Loucy (cell line): Measurements from ENCODE around the gene KCNA10.

Source experiments
- H2AFZ ChIP-seq: fragments of 200-600 bp; sonication (generic); 2 replicates; pipeline ENCODE4 v1.6.0; 2016; ENCODE audit warnings: antibody characterized with exemption, mild to moderate bottlenecking, low read length, moderate library complexity
- H3F3A ChIP-seq: fragments of 200-600 bp; 2 replicates; pipeline ENCODE4 v1.6.0; 2016; ENCODE audit warnings: antibody characterized with exemption, low read depth, mild to moderate bottlenecking
- H3K27me3 ChIP-seq: fragments of 200-600 bp; sonication (generic); 2 replicates; pipeline ENCODE4 v1.6.1; 2014; ENCODE audit warnings: low read length, mild to moderate bottlenecking; ENCODE audit not compliant: insufficient read depth, poor library complexity, severe bottlenecking
- H3K36me3 ChIP-seq: fragments of 200-600 bp; sonication (generic); 2 replicates; pipeline ENCODE4 v1.6.1; 2016; ENCODE audit warnings: low read length; ENCODE audit not compliant: insufficient read depth
- H3K4me1 ChIP-seq: fragments of 200-600 bp; sonication (generic); 2 replicates; pipeline ENCODE4 v1.5.1; 2014; ENCODE audit warnings: low read length, mild to moderate bottlenecking; ENCODE audit not compliant: insufficient read depth, poor library complexity, severe bottlenecking
- H3K4me2 ChIP-seq: fragments of 200-600 bp; sonication (generic); 2 replicates; pipeline ENCODE4 v1.6.0; 2014; ENCODE audit warnings: antibody characterized with exemption, low read length, low read depth, mild to moderate bottlenecking; ENCODE audit not compliant: poor library complexity, severe bottlenecking
- H3K4me3 ChIP-seq: fragments of 200-600 bp; sonication (generic); 2 replicates; pipeline ENCODE4 v1.5.1; 2014; ENCODE audit warnings: low read length, mild to moderate bottlenecking, mixed read lengths; ENCODE audit not compliant: poor library complexity, severe bottlenecking
- H3K79me2 ChIP-seq: fragments of 200-600 bp; sonication (generic); 2 replicates; pipeline ENCODE4 v1.6.1; 2014; ENCODE audit warnings: low read length; ENCODE audit not compliant: insufficient read depth
- H3K9ac ChIP-seq: fragments of 200-600 bp; sonication (generic); 2 replicates; pipeline ENCODE4 v1.6.0; 2014; ENCODE audit warnings: mild to moderate bottlenecking, low read depth, low read length, moderate library complexity; ENCODE audit not compliant: poor library complexity, severe bottlenecking
- H3K9me2 ChIP-seq: fragments of 200-600 bp; sonication (generic); replicated peaks from 2 replicates; pipeline ENCODE4 v1.6.1; 2016; ENCODE audit warnings: low read depth, low read length, mixed read lengths
- H3K9me3 ChIP-seq: fragments of 200-600 bp; sonication (generic); 2 replicates; pipeline ENCODE4 v1.6.1; 2014; ENCODE audit warnings: mild to moderate bottlenecking, antibody characterized with exemption, low read length, low read depth; ENCODE audit not compliant: insufficient read depth
- H4K20me1 ChIP-seq: fragments of 200-600 bp; sonication (generic); 2 replicates; pipeline ENCODE4 v1.6.0; 2014; ENCODE audit warnings: antibody characterized with exemption, low read length, mild to moderate bottlenecking; ENCODE audit not compliant: insufficient read depth, poor library complexity, severe bottlenecking
- CTCF ChIP-seq: fragments of 200-600 bp; sonication (generic); conservative IDR thresholded peaks from 2 replicates; pipeline ENCODE4 v1.5.1; 2014; ENCODE audit warnings: mild to moderate bottlenecking, antibody characterized with exemption, low read length
- EZH2phosphoT487 ChIP-seq: fragments of 200-600 bp; IDR thresholded peaks from 2 replicates; pipeline ENCODE4 v1.6.1; 2018; ENCODE audit warnings: antibody characterized with exemption, mild to moderate bottlenecking, moderate library complexity, borderline replicate concordance

Gene KCNA10

GRCh38 chr1:110540891-110541685 lies 22.1 kb upstream of the KCNA10 start:
- H3K9ac ChIP-seq: no peak overlapping the region
- no peaks in the 10 kb centered on the region for H3K27me3 ChIP-seq
- TF ChIP-seq EZH2phosphoT487 (no peak), CTCF (no peak)
- no peaks in the 10 kb centered on the region for H3K9me3 ChIP-seq
- no peaks in the 10 kb centered on the region for H3F3A ChIP-seq
- H3K36me3 ChIP-seq: no peaks in the 10 kb centered on the region
- no peaks in the 10 kb centered on the region for H3K4me1 ChIP-seq
- no peak overlapping the region for H3K4me3 ChIP-seq
- H3K9me2 ChIP-seq: no peaks in the 10 kb centered on the region
- H3K79me2 ChIP-seq: no peaks in the 10 kb centered on the region
- no peak overlapping the region for H2AFZ ChIP-seq
- H3K4me2 ChIP-seq: no peak overlapping the region
- no peaks in the 10 kb centered on the region for H4K20me1 ChIP-seq

GRCh38 chr1:110538921-110539320 lies 19.9 kb upstream of the KCNA10 start:
- H3K9me2 ChIP-seq: no peaks in the 10 kb centered on the region
- no peaks in the 10 kb centered on the region for H3K9me3 ChIP-seq
- TF ChIP-seq CTCF (no peak), EZH2phosphoT487 (no peak)
- no peak overlapping the region for H2AFZ ChIP-seq
- H3K4me1 ChIP-seq: no peaks in the 10 kb centered on the region
- no peak overlapping the region for H3K4me2 ChIP-seq
- H3K79me2 ChIP-seq: no peaks in the 10 kb centered on the region
- H3K36me3 ChIP-seq: no peaks in the 10 kb centered on the region
- no peak overlapping the region for H3K4me3 ChIP-seq
- H3F3A ChIP-seq: no peaks in the 10 kb centered on the region
- H3K9ac ChIP-seq: no peak overlapping the region
- no peaks in the 10 kb centered on the region for H4K20me1 ChIP-seq
- H3K27me3 ChIP-seq: no peaks in the 10 kb centered on the region

- H3F3A ChIP-seq: no peaks in the 10 kb centered on the region
- no peaks in the 10 kb centered on the region for H3K4me1 ChIP-seq
- H3K9me3 ChIP-seq: no peaks in the 10 kb centered on the region
- H3K36me3 ChIP-seq: no peaks in the 10 kb centered on the region
- H3K27me3 ChIP-seq: no peaks in the 10 kb centered on the region
- H3K79me2 ChIP-seq: no peaks in the 10 kb centered on the region
- no peak overlapping the region for H3K4me2 ChIP-seq
- H3K9me2 ChIP-seq: no peaks in the 10 kb centered on the region
- H3K9ac ChIP-seq: no peak overlapping the region
- no peak overlapping the region for H3K4me3 ChIP-seq
- H4K20me1 ChIP-seq: no peaks in the 10 kb centered on the region
- no peak overlapping the region for H2AFZ ChIP-seq
- TF ChIP-seq EZH2phosphoT487: no peak
- TF ChIP-seq CTCF: no peak
Observed at GRCh38 chr1:110538075-110538474, 19.1 kb upstream of the KCNA10 start.
